GM12892 (cell line): ENCODE results near the gene TRPM3.

Experiments
- POLR2A ChIP-seq: IDR thresholded peaks from 2 replicates; pipeline ENCODE4 v1.6.1; 2011; ENCODE audit warnings: low read depth, low read length, control low read depth
- POLR2AphosphoS5 ChIP-seq: IDR thresholded peaks from 2 replicates; pipeline ENCODE4 v1.6.1; 2011; ENCODE audit warnings: low read depth, low read length, control low read depth
- TAF1 ChIP-seq: IDR thresholded peaks from 2 replicates; pipeline ENCODE4 v1.6.1; 2011; ENCODE audit warnings: low read depth, mild to moderate bottlenecking, control low read depth, low read length, borderline replicate concordance

DNA sequence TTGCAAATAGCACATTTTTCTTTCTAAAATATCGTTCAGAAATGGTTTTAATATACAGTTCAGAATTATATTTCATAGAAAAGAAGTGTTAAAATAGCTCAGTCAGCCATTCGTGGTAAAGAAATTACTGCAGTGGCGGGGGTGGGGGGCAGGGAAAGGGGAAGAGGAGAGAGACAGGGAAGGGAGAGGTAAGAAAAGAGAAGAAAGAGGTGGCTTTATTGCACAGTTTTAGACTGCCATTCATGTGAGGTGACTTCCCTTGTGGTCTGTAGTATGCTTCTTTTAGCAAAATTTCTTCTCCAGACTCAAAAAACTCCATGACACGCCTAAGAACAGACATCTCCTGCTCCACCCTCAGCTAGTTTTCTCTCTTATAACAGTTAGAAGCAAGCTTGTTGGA is 259.6 kb downstream of the TRPM3 start:
- TF ChIP-seq POLR2A, result no peak
- TF ChIP-seq POLR2AphosphoS5, result no peak
- TF ChIP-seq TAF1, result no peak
